ENCODE results near the gene ABCA7.

Gene ABCA7, protein sequence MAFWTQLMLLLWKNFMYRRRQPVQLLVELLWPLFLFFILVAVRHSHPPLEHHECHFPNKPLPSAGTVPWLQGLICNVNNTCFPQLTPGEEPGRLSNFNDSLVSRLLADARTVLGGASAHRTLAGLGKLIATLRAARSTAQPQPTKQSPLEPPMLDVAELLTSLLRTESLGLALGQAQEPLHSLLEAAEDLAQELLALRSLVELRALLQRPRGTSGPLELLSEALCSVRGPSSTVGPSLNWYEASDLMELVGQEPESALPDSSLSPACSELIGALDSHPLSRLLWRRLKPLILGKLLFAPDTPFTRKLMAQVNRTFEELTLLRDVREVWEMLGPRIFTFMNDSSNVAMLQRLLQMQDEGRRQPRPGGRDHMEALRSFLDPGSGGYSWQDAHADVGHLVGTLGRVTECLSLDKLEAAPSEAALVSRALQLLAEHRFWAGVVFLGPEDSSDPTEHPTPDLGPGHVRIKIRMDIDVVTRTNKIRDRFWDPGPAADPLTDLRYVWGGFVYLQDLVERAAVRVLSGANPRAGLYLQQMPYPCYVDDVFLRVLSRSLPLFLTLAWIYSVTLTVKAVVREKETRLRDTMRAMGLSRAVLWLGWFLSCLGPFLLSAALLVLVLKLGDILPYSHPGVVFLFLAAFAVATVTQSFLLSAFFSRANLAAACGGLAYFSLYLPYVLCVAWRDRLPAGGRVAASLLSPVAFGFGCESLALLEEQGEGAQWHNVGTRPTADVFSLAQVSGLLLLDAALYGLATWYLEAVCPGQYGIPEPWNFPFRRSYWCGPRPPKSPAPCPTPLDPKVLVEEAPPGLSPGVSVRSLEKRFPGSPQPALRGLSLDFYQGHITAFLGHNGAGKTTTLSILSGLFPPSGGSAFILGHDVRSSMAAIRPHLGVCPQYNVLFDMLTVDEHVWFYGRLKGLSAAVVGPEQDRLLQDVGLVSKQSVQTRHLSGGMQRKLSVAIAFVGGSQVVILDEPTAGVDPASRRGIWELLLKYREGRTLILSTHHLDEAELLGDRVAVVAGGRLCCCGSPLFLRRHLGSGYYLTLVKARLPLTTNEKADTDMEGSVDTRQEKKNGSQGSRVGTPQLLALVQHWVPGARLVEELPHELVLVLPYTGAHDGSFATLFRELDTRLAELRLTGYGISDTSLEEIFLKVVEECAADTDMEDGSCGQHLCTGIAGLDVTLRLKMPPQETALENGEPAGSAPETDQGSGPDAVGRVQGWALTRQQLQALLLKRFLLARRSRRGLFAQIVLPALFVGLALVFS (N-terminal part only)

DNA sequence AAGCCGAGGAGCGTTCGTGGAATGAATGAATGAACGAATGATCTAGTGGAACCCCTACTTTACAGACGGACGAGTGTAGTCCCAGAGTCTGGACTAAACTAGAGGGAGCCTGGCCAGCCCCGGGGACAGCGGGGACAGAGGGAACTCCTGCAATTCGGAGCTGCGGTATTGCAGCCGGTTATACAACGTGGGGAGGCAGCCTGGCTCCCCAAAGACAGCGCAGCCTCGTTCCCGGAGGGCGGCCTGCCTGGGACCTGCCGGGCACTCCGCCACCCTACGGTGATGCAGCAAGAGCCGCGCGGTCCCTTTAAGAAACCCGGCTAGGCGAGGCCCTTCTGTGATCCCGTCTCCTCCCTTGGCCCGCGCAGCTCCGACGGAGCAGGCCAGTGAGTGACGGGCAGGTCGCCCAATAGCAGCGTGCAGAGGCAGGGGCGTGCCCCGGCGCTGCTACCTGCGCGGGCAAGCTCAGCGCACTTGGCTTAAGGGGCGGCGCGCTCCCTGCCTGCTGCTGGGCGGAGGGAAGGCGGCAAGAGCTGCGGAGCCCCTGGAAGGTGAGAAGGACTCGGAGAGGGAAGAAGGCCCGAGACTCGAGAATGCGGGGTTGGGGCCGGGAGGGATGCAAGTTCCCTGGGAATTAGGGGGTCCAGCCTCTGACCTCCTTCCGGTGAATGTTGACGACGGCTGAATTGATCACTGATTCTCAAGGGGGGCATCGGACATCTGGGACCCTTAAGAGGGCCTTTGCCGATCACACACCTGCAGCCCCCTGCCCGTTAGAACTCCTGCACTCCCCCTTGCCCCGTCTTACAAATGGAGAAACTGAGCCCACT lies at the start of gene ABCA7:
ABCA7 (plus strand) TSS at position 462 of the 830 bp plus-strand sequence. CDS start 1,255 bp downstream, outside the sequence.
- DNase-seq (ENCODE audit: low read depth in 2 of 2): peak; percentile 92 to 94

DNA sequence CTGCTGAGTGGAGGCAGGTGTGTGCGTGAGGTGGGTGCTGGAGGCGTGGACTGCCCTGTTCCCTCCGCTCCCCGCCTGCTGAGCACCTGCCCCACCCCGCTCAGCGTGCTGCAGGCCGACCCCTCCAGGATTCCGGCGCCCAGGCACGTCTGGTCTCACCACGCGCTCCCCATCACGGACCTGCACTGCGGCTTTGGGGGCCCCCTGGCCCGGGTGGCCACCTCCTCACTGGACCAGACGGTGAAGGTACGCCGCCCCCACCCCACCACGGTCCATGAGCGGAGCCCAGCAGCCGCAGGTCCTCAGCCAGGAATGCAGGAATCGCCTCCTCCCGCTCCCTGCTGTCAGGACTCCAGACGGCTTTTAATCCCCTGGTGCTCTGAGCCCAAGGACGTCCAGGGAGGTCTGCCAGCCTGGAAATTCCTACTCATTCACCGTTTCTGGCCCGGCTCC lies 49.8 kb upstream of the ABCA7 start:
- no peak for DNase-seq (ENCODE audit: low read depth in 2 of 2)

DNA sequence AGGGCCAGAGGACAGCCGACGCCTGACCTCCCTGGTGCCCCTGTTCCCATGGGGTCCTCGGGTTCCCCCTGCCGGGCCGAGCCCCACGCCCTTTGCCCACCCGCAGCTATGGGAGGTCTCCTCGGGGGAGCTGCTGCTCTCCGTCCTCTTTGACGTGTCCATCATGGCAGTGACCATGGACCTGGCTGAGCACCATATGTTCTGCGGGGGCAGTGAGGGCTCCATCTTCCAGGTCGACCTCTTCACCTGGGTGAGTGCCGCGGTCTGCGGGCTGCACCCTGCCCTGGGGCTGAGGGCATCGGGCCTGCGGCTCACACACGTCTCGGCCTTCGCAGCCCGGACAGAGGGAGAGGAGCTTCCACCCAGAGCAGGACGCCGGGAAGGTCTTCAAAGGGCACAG lies 49.2 kb upstream of the ABCA7 start:
- DNase-seq (ENCODE audit: low read depth in 2 of 2): no peak

DNA sequence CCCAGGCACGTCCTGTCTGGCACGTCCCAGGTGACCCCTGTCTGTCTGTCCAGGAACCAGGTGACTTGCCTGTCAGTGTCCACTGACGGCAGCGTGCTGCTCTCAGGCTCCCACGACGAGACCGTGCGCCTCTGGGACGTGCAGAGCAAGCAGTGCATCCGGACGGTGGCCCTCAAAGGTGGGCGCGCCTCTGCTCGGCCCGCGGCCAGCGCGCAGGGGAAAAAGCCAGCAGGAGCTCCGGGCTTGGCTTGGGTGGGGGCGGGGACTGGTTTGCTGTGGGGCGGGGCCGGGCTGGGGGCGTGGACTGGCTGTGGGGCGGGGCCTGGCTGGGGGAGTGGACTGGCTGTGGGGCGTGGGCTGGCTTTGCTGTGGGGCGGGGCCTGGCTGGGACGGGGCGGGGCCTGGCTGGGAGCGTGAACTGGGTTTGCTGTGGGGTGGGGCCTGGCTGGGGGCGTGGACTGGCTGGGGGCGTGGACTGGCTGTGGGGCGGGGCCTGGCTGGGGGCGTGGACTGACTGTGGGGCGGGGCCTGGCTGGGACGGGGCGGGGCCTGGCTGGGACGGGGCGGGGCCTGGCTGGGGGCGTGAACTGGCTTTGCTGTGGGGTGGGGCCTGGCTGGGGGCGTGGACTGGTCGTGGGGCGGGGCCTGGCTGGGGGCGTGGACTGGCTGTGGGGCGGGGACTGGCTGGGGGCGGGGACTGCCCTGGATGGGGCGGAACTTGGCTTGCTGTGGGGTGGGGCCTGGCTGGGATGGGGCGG lies 48.6 kb upstream of the ABCA7 start:
- no peak for DNase-seq (ENCODE audit: low read depth in 2 of 2)

DNA sequence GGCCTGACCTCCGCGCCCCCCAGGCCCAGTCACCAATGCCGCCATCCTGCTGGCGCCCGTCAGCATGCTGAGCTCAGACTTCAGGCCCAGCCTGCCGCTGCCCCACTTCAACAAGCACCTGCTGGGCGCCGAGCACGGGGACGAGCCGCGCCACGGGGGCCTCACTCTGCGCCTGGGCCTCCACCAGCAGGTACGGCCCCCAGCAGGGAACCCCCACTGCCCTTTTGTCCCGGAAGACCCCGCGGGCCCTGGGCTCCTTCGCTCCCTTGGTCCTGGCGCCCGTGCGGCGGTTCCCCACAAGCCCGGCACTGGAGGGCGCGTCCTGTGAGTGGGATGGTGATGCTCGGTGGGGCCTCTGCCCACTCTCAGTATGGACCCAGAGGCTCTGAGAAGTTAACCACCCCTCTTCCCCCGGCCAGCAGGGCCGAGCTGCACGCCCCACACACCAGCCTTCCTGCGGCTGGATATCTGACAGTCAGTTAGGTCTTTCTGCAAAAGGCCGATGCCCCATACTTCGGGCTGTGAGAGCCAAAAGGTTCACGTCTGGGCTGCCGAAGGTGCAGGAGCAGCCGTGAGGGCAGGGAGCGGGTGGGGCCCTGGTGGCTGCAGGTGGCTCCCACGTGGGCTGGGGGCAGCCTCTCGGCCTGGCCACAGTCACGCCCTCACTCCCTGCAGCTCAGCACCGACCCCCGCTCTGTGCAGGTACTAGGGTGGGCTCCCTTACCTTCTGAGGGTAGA lies 47.8 kb upstream of the ABCA7 start:
- no peak for DNase-seq (ENCODE audit: low read depth in 2 of 2)

DNA sequence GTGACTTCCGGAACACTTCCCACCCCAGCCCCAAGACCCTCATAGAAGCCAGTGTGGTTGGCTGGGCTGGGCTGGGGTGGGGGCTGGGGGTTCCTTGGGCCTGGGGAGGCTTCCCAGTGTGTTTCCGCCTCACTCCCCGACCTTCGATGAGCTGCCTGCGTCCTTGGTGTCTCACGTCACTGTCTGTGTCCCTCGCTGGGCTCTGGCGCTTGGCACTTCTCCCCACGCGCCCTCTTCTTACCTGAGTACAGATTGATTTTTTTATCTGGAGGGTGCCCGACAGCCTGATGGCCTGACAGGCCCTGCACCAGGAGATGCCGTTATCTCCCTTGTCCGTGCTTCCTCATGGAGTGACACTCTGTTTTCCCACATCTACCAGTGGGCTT lies 47.2 kb upstream of the ABCA7 start:
- no peak for DNase-seq (ENCODE audit: low read depth in 2 of 2)

DNA sequence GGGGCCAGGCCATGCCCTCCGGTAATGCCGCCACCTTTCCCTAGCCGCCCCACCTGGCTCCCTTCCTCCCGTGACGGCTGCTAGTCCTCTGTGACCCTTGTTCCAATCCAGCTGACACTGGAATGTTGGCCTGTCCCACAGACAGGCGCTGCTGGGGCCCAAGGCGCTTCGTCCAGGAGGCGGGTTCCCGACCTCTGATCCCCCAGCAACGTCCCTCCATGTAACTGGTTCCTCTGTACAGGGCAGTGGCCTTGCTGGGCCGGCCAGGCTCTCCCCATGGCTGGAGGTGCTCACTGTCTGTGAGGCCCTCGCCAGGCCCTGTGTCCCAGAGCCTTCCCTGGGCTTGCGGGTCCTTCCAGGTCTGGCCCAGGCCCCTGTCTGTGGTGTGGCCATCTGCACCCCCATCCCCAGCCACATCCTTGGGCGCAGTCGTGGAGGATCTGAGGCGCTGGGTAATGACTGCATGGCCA lies 46.5 kb upstream of the ABCA7 start:
- DNase-seq (ENCODE audit: low read depth in 2 of 2): no peak

DNA sequence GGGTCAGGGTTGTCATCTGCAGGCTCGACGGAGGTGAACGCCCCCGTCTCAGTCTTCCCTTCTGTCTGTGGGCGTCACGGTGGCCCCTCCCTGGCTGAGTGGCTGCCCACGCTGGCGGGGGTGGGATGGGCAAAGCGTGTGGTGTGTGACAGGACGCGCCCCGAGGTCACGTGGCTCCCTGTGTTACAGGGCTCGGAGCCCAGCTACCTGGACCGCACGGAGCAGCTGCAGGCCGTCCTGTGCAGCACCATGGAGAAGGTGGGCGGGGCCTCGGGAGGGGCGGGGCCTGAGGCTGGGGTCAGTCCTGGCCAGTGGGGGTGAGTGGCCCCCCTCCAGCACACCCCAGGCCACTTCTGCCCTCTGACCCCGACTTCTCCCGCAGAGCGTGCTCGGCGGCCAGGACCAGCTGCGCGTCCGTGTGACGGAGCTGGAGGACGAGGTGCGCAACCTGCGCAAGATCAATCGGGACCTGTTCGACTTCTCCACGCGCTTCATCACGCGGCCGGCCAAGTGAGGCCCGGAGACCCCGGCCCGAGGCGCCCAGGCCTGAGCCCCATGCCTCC lies 46.0 kb upstream of the ABCA7 start:
- DNase-seq (ENCODE audit: low read depth in 2 of 2): no peak

DNA sequence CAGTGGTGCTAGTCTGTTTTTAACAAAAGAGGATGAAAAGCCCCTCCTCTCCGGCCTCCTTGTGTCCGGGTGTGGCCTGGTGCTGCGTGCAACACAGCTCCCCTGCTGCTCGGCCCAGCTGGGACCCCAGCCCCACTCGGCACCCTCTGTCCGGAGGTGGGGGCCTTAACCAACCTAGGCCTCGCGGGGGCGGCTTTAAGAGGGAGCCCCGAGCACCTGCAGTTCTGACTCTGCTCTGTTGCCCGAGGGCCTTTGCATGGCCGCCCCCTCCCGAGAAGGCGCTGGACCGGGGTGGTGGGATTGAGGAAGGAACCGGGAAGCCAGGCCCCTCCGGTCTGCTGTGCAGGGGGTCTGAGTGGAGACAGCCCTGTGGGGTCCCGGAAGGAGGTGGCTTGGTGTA lies 45.4 kb upstream of the ABCA7 start:
- no peak for DNase-seq (ENCODE audit: low read depth in 2 of 2)

DNA sequence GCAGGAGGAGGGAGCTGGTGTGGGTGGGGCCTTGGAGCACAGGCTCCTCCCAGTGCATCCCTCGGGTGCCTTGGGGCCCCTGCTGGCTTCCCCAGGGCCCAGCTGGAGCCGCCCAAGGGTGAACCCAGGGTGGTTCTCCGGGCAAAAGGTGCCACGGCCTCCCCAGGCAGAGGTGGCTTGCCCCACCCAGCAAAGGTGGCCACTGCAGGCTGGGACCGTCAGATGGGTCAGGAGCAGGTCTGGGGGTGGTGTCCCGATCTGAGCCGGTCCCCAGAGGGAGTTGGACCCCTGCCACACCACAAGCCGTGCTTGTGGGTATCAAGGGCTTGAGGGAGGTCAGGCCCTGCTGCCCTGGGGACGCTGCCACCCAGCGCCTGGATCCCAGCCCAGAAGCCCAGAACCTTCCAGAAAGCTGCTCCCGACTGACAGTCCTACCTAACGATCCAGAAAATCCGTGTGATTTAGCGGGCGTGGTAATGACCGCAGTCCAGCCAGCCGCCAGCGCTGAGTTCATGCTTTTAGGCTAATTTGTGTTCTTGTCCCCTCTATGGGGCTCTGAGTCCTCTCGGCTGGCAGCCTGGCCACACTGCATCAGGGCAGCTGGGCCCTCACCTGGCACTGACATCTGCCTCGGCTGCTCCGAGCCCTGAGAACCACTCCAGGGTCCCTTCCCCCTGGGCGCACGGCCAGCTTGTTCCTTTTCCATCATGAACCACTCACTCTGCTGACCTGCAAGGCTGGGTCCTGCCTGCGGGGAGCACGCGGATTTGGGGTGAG lies 44.7 kb upstream of the ABCA7 start:
- DNase-seq (ENCODE audit: low read depth in 2 of 2): no peak

DNA sequence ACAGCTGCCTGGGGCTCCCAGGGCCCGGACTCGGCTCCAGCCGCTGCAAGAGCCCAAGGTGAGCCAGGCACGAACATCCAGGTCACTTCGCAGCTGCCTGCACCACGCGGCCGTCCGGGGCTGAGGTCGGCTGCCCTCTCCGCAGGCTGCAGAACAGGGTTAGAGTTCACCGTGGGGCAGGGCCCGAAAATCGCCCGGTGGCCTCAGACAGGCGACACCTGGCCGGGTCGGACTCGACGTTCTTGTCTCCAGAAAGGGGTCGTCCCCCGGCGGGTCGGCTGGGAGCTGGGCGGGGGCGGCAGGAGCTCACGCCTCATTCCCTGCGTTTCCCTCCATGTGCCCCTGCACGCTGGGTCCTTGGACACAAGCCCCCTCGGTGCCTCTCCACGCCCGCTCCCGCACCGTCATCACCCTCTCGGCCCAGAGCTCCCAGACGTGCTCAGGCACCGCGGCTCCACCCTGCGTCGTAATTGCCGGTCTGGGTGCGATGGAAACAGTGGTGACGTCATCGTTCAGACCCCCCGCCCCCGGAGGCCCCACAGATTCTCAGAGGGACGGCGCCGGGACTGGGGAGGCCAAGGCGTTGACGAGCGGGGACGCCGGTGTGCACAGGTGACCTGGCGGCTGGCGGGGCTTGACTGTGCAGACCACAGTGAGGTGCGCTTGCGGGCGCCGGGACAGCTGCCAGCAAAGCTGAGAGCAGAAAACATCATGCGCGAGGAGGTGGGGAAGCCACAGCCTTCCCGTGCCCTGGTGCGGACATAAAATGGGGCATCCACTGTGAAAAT lies 43.7 kb upstream of the ABCA7 start:
- DNase-seq (ENCODE audit: low read depth in 2 of 2): no peak

DNA sequence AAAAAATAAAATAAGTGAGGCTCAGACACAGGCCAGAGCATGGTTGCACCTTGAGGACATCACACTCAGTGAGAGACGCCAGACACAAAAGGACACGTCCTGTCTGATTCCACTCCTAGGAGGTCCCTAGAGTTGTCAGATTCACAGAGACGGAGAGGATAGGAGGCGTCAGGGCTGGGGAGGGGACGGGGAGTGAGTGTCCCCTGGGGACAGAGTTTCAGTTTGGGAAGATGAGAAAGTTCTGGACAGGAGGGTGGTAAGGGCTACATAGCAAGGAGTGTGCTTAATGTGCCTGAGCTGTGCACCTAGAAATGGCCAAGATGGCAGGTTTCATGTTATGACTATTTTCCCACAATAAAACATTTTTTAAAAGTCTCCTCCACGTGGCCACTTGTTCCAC lies 41.8 kb upstream of the ABCA7 start:
- DNase-seq (ENCODE audit: low read depth in 2 of 2): no peak

DNA sequence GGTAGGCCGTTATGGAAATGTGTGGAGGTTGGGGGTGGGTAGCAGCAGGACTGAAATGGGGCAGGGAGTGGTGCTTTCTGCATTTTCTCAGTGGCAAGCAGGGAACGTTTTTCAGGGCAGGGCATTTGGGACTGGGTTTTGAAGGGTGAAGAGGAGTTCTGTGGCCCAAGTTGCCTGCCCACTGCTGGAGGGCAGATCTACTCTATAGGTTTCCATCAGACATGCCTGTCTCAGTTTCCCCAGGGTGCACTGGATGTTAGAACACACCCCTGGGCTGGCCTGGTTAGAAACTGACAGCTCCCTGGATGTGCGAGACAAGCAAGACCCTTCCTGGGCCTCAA lies 40.6 kb upstream of the ABCA7 start:
- no peak for DNase-seq (ENCODE audit: low read depth in 2 of 2)

DNA sequence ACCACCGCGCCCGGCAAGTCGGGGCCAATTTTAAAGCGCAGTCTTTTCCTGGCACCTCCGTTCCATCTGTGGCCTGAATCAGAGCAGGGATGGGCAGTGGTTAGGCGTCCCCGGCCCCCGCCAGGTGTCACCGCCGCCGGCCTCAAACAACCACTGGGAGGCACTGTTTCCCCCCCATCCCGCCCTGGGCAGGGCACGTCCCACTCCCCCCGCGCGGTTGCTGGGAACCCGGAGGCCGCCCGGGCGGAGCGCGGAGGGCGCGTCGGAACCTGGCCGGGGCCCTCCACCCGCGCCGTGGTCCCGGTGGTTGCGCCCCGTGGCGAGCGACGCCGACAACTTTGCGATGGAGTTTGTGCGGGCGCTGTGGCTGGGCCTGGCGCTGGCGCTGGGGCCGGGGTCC lies 39.8 kb upstream of the ABCA7 start, which contains the start of gene GRIN3B:
GRIN3B (plus strand) TSS at position 325 of the 400 bp plus-strand sequence; CDS start at position 344, 19 bp downstream.
- no peak for DNase-seq (ENCODE audit: low read depth in 2 of 2)

DNA sequence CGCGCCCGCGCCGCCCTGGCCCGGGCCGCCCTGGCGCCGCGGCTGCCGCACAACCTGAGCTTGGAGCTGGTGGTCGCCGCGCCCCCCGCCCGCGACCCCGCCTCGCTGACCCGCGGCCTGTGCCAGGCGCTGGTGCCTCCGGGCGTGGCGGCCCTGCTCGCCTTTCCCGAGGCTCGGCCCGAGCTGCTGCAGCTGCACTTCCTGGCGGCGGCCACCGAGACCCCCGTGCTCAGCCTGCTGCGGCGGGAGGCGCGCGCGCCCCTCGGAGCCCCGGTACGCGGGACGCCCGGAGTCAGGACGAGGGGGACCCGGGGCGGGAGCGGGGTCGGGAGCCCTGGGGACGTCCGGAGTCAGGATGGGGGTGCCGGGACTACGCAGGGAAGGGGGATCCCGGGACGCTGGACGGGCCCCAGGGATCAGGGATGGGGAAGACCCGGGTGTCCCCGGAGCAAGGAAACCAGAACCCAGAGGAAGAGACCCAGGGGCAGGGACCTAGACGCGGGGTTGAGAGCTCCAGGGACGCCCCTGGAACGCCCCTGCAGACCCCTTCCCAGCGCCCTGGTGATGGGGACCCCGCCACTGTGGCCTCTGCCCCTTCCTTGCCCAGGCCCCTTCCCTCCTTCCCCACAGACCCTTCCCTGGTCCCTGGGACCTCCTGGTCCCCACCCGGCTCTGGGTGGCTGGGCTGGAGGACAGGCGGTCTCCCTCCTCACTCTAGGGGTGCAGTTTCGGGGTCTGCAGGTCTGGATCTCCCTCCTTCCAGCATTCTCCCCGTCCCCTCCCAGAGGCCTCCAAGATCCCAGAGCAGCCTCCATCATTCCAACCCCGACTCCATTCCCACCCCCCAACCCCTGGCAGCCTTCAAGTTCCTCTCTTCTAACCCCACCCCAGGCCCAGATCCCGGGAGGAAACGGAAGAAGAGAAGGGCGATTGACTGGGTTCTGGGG lies 39.0 kb upstream of the ABCA7 start:
- no peak for DNase-seq (ENCODE audit: low read depth in 2 of 2)

DNA sequence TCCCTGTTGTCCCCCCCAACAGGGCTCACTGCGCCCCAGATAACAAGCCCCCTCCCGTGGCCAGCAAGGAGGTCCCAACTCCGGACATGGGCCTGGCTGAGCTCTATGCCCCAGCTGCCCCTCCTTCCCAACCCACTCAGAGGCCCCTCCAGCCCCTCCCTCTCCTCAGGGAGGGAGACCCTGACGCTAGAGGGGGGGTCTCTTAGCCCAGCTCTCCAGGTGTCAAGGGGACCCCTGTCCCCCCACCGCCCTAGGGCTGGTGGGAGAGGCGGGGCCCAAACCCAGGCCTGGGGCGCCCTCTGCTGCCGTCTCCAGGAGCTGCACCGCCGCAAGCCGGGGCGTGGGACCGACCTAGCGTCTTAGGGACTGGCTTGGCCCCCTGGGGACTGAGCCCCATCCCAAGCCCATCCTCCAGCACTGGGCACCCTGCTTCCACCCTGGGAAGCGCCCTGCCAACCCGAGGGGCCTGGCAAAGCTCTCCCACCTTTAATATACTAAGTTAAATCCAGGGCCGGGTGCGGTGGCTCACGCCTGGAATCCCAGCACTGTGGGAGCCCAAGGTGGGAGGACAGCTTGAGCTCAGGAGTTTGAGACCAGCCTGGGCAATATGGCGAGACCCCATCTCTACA lies 38.3 kb upstream of the ABCA7 start:
- no peak for DNase-seq (ENCODE audit: low read depth in 2 of 2)
